K562 (cell line): Measurements from ENCODE around the gene ADAT3. TPM values are rescaled to one million over a fixed set of nuclear protein-coding genes. Genes with fewer than 3 reads are reported as not detected.
A peak's percentile ranks its signal among the peaks of the same experiment; 100 is the strongest.

Experiments
- E2F5 ChIP-seq: sonication (generic); formaldehyde crosslinking; IDR thresholded peaks from 2 replicates; pipeline ENCODE4 v1.8.0; 2022; ENCODE audit warnings: mild to moderate bottlenecking, missing genetic modification reagents
- ELF4 ChIP-seq: fragments of 450-650 bp; formaldehyde crosslinking; IDR thresholded peaks from 2 replicates; pipeline ENCODE4 v1.4.0; 2022; ENCODE audit warnings: missing genetic modification characterization
- FUS ChIP-seq: fragments of 200-400 bp; formaldehyde crosslinking; optimal IDR thresholded peaks from 2 replicates; pipeline ENCODE3; 2017; ENCODE audit warnings: low read depth, low read length
- LARP7 ChIP-seq: fragments of 450-650 bp; IDR thresholded peaks from 2 replicates; pipeline ENCODE4 v1.6.1; 2016
- NR1H2 ChIP-seq: sonication (generic); formaldehyde crosslinking; IDR thresholded peaks from 2 replicates; pipeline ENCODE4 v1.4.0; 2020; ENCODE audit warnings: mild to moderate bottlenecking, missing genetic modification reagents
- SNIP1 ChIP-seq: fragments of 450-650 bp; IDR thresholded peaks from 2 replicates; pipeline ENCODE4 v1.7.1; 2017; ENCODE audit warnings: low read depth, mild to moderate bottlenecking
- STAT6 ChIP-seq: sonication (generic); formaldehyde crosslinking; IDR thresholded peaks from 2 replicates; pipeline ENCODE4 v1.8.1; 2023; ENCODE audit warnings: mild to moderate bottlenecking, missing genetic modification reagents
- TAF1 ChIP-seq: IDR thresholded peaks from 2 replicates; pipeline ENCODE4 v1.6.1; 2011; ENCODE audit warnings: mild to moderate bottlenecking, low read length, moderate library complexity; ENCODE audit not compliant: insufficient read depth, control insufficient read depth, severe bottlenecking; ENCODE audit errors: extremely low read depth
- TAL1 ChIP-seq: fragments of 450-650 bp; IDR thresholded peaks from 2 replicates; pipeline ENCODE4 v1.6.1; 2016; ENCODE audit warnings: mild to moderate bottlenecking
- TARDBP ChIP-seq: fragments of 450-650 bp; IDR thresholded peaks from 2 replicates; pipeline ENCODE4 v1.6.1; 2016
- TGIF2 ChIP-seq: sonication (generic); formaldehyde crosslinking; IDR thresholded peaks from 2 replicates; pipeline ENCODE4 v1.8.1; 2022; ENCODE audit warnings: mild to moderate bottlenecking, missing genetic modification reagents, moderate library complexity
- TOE1 ChIP-seq, 2 experiments: fragments of 450-650 bp in 1 of 2; sonication (generic) in 1 of 2; formaldehyde crosslinking in 1 of 2; IDR thresholded peaks; 2 replicates each; pipeline versions ENCODE4 v1.7.1 to v1.8.0; 2016 to 2022; ENCODE audit warnings: borderline replicate concordance in 2 of 2, mild to moderate bottlenecking in 2 of 2, antibody characterized with exemption in 1 of 2, inconsistent platforms in 1 of 2, low read depth in 1 of 2, missing genetic modification reagents in 1 of 2, moderate library complexity in 1 of 2
- XRCC3 ChIP-seq: fragments of 450-650 bp; IDR thresholded peaks from 2 replicates; pipeline ENCODE4 v1.6.1; 2017; ENCODE audit warnings: mild to moderate bottlenecking, moderate library complexity
- ZBTB33 ChIP-seq: sonication (generic); formaldehyde crosslinking; IDR thresholded peaks from 2 replicates; pipeline ENCODE4 v1.8.1; 2023; ENCODE audit warnings: mild to moderate bottlenecking, missing genetic modification reagents
- ZFPM2 ChIP-seq: fragments of 250-450 bp; sonication (Bioruptor Pico); IDR thresholded peaks from 2 replicates; pipeline ENCODE4 v1.5.1; 2022; ENCODE audit warnings: mild to moderate bottlenecking
- ZNF347 ChIP-seq: fragments of 450-650 bp; formaldehyde crosslinking; IDR thresholded peaks from 2 replicates; pipeline ENCODE4 v1.4.0; 2020; ENCODE audit warnings: low read depth, mild to moderate bottlenecking, moderate library complexity
- ZNF384 ChIP-seq: IDR thresholded peaks from 2 replicates; pipeline ENCODE4 v1.6.1; 2012; ENCODE audit warnings: low read depth, low read length, improper control_type of control experiment
- ZNF444 ChIP-seq: fragments of 250-450 bp; sonication (Bioruptor Pico); IDR thresholded peaks from 2 replicates; pipeline ENCODE4 v1.4.0; 2020; ENCODE audit warnings: mild to moderate bottlenecking, moderate library complexity
- ZNF518B ChIP-seq: fragments of 250-450 bp; sonication (Bioruptor Pico); IDR thresholded peaks from 2 replicates; pipeline ENCODE4 v1.5.0; 2021; ENCODE audit warnings: mild to moderate bottlenecking, moderate library complexity
- ZNF76 ChIP-seq: fragments of 250-450 bp; sonication (Bioruptor Pico); IDR thresholded peaks from 2 replicates; pipeline ENCODE4 v1.4.0; 2020; ENCODE audit warnings: mild to moderate bottlenecking, moderate library complexity, borderline replicate concordance
- polyA plus RNA-seq, 8 experiments: library from polyadenylated mRNA; depleted of rRNA in 4 of 8; stranded (reverse) in 5 of 8; unstranded in 3 of 8; fragments of >200 nt; fragmentation: Nextera tagmentation in 2 of 8; fragmentation: Illumina TruSeq in 1 of 8; extraction: Ambion mirVana in 2 of 8; extraction: Trizol in 1 of 8; gene quantifications; 2 replicates each; pipeline versions ENCODE4 v1.2.1 to v1.2.3, GENCODE V29; 2011 to 2014; ENCODE audit warnings: inconsistent platforms in 1 of 8, missing spikeins in 1 of 8
- total RNA-seq, 7 experiments: library from RNA; depleted of rRNA in 6 of 7; stranded (reverse); fragments of >200 nt in 6 of 7; fragmentation: Illumina TruSeq in 2 of 7; extraction: Trizol in 2 of 7; gene quantifications; 2 replicates each; pipeline versions ENCODE4 v1.2.1 to v1.2.3, GENCODE V29; 2011 to 2021; ENCODE audit warnings: low replicate concordance in 1 of 7

ADAT3 gene
- total and polyA plus RNA-seq, 9 of the 15 experiments (the other 6 are each of a cell fraction or from before 2014, with no cell fraction given) = 0.67 to 15.6 (median 7.8) TPM; not detected in 4

GRCh38 chr19:1864480-1865171, 40.6 kb upstream of the ADAT3 start (continued):
- TF ChIP-seq TOE1 (IDR thresholded peaks at IDR 0.05; ENCODE audit: borderline replicate concordance) (no peak), TOE1 (CRISPR knock-in tag; IDR thresholded peaks at IDR 0.05; ENCODE audit: borderline replicate concordance, low read depth) (no peak), ZNF347 (CRISPR knock-in tag) (no peak), SNIP1 (no peak), STAT6 (CRISPR knock-in tag) (no peak), ZNF518B (CRISPR knock-in tag) (no peak), TAF1 (no peak), TGIF2 (CRISPR knock-in tag) (no peak), ZFPM2 (CRISPR knock-in tag) (no peak), ZNF384 (0 out of 2 replicates have a peak, but pooled peaks have one; percentile 12), ELF4 (no peak), ZBTB33 (CRISPR knock-in tag) (no peak), ZNF76 (CRISPR knock-in tag) (no peak), TAL1 (no peak), LARP7 (no peak), ZNF444 (no peak), XRCC3 (no peak), TARDBP (peak; percentile 66; the same call in 1 of the 2 replicates), NR1H2 (no peak), FUS (no peak), E2F5 (no peak)
